ENCODE data around the gene USP20. TPM values are rescaled to one million over a fixed set of nuclear protein-coding genes. Genes with fewer than 3 reads are reported as not detected.

USP20 gene
- total and polyA plus RNA-seq, 10 of the 15 experiments (the other 5 are each of a cell fraction or from before 2014, with no cell fraction given), result 0.66 to 23.3 (median 11.0) TPM

GRCh38 chr9:129868872-129869486 lies 33.7 kb downstream of the USP20 start:
- BruUV-seq (replicated peaks), result no TSS peak
- ChIA-PET RAD21 (ENCODE audit: unreplicated experiment) (no interaction called here), POLR2A (no interaction called here), CTCF (no interaction called here), SMC1A (ENCODE audit: uncharacterized antibody, unreplicated experiment) (no interaction called here)
- peak; percentile 38 for ATAC-seq
- in situ Hi-C loops (cut with MboI) (no loop called here), intact Hi-C loops (cut with micrococcal nuclease; ENCODE audit: unreplicated experiment) (no loop called here)
- H3K4me2 ChIP-seq (ENCODE audit: control insufficient read depth, insufficient read depth), result no peak overlapping the region
- H2AFZ ChIP-seq (ENCODE audit: control insufficient read depth, low read depth, low read length), result no peak overlapping the region
- H3K9me3 ChIP-seq (replicated peaks; ENCODE audit: control insufficient read depth, insufficient read depth, low read length), result no peaks in the 10 kb centered on the region
- peaks cover 5% of the 10 kb centered on the region for H3K4me1 ChIP-seq (ENCODE audit: control insufficient read depth, insufficient read depth, low read length)
- no peak overlapping the region for H3K9ac ChIP-seq (ENCODE audit: control insufficient read depth, insufficient read depth, low read length)
- no peaks in the 10 kb centered on the region for H4K20me1 ChIP-seq (ENCODE audit: control insufficient read depth, insufficient read depth)
- TF ChIP-seq ZBTB4 (CRISPR knock-in tag; IDR thresholded peaks at IDR 0.05) (no peak), POLR2A (IDR thresholded peaks at IDR 0.05; ENCODE audit: low read depth, low read length) (peak; percentile 9; the same call in 1 of the 2 replicates)
- H3K27me3 ChIP-seq (replicated peaks in 1 of 2; ENCODE audit: control insufficient read depth in 2 of 2, insufficient read depth in 2 of 2, low read length in 1 of 2), result no peaks in the 10 kb centered on the region
- no peak overlapping the region for H3K27ac ChIP-seq (ENCODE audit: control insufficient read depth, insufficient read depth)
- no peak overlapping the region for H3K4me3 ChIP-seq
- peaks cover 0 to 2% of the 10 kb centered on the region in 2 experiments; a peak in 3 of 4 replicates for H3K36me3 ChIP-seq (ENCODE audit: control insufficient read depth in 2 of 2, insufficient read depth in 2 of 2, low read length in 1 of 2)
- FAIRE-seq, result no peak
- WGBS (ENCODE audit: insufficient coverage, insufficient replicate concordance, low lambda C conversion rate, missing lambda C conversion rate), result 57% methylated on average over 28 of the region's 28 CpGs
- no peak for DNase-seq (ENCODE audit: low read depth, low spot score)
- H3K79me2 ChIP-seq (ENCODE audit: control insufficient read depth, insufficient read depth, low read length), result no peaks in the 10 kb centered on the region
